Measurements from ENCODE around the gene STXBP5L. TPM values are rescaled to one million over a fixed set of nuclear protein-coding genes. Genes with fewer than 3 reads are reported as not detected.

The STXBP5L gene
- polyA plus RNA-seq, 1 donor from 2014 or later: 7.6 TPM

DNA sequence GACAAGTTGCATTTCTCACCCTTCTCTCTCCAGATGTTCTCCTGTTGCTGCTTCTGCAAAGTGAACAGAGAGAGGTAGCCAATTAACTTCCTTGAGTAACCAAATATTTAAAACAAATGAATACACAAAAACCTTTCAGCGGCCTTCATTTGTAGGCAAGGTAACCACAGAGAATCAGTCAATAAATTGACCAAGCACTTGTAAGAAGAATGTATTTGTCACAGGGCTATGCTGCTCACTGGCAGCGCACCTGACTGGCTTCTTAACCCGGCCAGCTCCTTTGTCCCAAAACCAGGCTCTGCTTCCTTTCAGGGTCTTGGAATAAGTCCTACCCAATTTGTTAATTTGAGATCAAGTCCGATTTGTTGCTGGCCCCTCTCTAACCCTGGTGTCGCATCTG, 43.5 kb upstream of the STXBP5L start:
- Histone ChIP-seq H3K4me3 (ENCODE audit: low read length) (no peak overlapping the region), H3F3A (ENCODE audit: insufficient read depth, low read length, poor library complexity, severe bottlenecking) (no peaks in the 10 kb centered on the region), H3K9me3 (ENCODE audit: low read length) (no peaks in the 10 kb centered on the region), H3K27me3 (ENCODE audit: insufficient read depth, low read depth, low read length) (no peaks in the 10 kb centered on the region), H4K20me1 (ENCODE audit: insufficient read depth) (no peaks in the 10 kb centered on the region), H3K4me2 (ENCODE audit: low read length) (no peak overlapping the region), H3K79me2 (replicated peaks; ENCODE audit: insufficient read depth, low read length) (no peaks in the 10 kb centered on the region), H3K9ac (ENCODE audit: low read length) (no peak overlapping the region), H3K9me2 (ENCODE audit: insufficient read depth, low read length) (no peaks in the 10 kb centered on the region), H3K36me3 (ENCODE audit: insufficient read depth, low read length) (no peaks in the 10 kb centered on the region), H3K27ac (ENCODE audit: low read length) (no peak overlapping the region), H2AFZ (ENCODE audit: low read depth, low read length) (no peak overlapping the region)
- no peak for TF ChIP-seq SMC3 (conservative IDR thresholded peaks at IDR 0.05; ENCODE audit: poor library complexity)
- TF ChIP-seq TAF1 (IDR thresholded peaks at IDR 0.05; ENCODE audit: low read depth): no peak
- no peak for TF ChIP-seq POLR2AphosphoS5 (IDR thresholded peaks at IDR 0.05)
- TF ChIP-seq EP300 (conservative IDR thresholded peaks at IDR 0.05; ENCODE audit: poor library complexity, severe bottlenecking): no peak
- TF ChIP-seq EZH2 (IDR thresholded peaks at IDR 0.05; ENCODE audit: borderline replicate concordance, insufficient read depth, low read length, poor library complexity, severe bottlenecking): no peak
- TF ChIP-seq, protein P1, sequence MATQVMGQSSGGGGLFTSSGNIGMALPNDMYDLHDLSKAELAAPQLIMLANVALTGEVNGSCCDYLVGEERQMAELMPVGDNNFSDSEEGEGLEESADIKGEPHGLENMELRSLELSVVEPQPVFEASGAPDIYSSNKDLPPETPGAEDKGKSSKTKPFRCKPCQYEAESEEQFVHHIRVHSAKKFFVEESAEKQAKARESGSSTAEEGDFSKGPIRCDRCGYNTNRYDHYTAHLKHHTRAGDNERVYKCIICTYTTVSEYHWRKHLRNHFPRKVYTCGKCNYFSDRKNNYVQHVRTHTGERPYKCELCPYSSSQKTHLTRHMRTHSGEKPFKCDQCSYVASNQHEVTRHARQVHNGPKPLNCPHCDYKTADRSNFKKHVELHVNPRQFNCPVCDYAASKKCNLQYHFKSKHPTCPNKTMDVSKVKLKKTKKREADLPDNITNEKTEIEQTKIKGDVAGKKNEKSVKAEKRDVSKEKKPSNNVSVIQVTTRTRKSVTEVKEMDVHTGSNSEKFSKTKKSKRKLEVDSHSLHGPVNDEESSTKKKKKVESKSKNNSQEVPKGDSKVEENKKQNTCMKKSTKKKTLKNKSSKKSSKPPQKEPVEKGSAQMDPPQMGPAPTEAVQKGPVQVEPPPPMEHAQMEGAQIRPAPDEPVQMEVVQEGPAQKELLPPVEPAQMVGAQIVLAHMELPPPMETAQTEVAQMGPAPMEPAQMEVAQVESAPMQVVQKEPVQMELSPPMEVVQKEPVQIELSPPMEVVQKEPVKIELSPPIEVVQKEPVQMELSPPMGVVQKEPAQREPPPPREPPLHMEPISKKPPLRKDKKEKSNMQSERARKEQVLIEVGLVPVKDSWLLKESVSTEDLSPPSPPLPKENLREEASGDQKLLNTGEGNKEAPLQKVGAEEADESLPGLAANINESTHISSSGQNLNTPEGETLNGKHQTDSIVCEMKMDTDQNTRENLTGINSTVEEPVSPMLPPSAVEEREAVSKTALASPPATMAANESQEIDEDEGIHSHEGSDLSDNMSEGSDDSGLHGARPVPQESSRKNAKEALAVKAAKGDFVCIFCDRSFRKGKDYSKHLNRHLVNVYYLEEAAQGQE (IDR thresholded peaks at IDR 0.05; ENCODE audit: borderline replicate concordance): no peak
- no peak for TF ChIP-seq MXI1 (conservative IDR thresholded peaks at IDR 0.05; ENCODE audit: poor library complexity, severe bottlenecking)
- TF ChIP-seq RAD21 (conservative IDR thresholded peaks at IDR 0.05): no peak
- TF ChIP-seq, protein P2, sequence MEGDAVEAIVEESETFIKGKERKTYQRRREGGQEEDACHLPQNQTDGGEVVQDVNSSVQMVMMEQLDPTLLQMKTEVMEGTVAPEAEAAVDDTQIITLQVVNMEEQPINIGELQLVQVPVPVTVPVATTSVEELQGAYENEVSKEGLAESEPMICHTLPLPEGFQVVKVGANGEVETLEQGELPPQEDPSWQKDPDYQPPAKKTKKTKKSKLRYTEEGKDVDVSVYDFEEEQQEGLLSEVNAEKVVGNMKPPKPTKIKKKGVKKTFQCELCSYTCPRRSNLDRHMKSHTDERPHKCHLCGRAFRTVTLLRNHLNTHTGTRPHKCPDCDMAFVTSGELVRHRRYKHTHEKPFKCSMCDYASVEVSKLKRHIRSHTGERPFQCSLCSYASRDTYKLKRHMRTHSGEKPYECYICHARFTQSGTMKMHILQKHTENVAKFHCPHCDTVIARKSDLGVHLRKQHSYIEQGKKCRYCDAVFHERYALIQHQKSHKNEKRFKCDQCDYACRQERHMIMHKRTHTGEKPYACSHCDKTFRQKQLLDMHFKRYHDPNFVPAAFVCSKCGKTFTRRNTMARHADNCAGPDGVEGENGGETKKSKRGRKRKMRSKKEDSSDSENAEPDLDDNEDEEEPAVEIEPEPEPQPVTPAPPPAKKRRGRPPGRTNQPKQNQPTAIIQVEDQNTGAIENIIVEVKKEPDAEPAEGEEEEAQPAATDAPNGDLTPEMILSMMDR (IDR thresholded peaks at IDR 0.05; ENCODE audit: poor library complexity, severe bottlenecking): no peak

DNA sequence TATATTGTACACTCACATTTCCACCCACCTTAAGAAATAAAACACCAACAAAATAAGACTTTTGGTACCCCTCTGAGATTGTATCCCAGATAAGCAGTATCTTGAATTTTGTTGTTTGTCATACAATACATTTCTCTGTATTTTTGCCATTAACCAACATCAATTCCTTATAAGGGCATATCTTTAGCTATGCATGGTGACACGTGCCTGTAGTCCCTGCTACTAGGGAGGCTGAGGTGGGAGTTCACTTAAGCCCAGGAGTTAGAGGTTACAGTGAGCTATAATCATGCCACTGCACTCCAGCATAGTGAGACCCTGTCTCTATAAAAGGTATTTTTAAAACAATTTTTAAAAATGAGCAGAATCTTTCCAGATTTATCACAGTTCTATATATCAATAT, 32.5 kb upstream of the STXBP5L start:
- H3K36me3 ChIP-seq (ENCODE audit: insufficient read depth, low read length): no peaks in the 10 kb centered on the region
- H4K20me1 ChIP-seq (ENCODE audit: insufficient read depth): no peaks in the 10 kb centered on the region
- no peaks in the 10 kb centered on the region for H3K27me3 ChIP-seq (ENCODE audit: insufficient read depth, low read depth, low read length)
- H3K4me3 ChIP-seq (ENCODE audit: low read length): no peak overlapping the region
- no peaks in the 10 kb centered on the region for H3K9me3 ChIP-seq (ENCODE audit: low read length)
- no peak overlapping the region for H2AFZ ChIP-seq (ENCODE audit: low read depth, low read length)
- no peaks in the 10 kb centered on the region for H3K9me2 ChIP-seq (ENCODE audit: insufficient read depth, low read length)
- no peaks in the 10 kb centered on the region for H3K79me2 ChIP-seq (replicated peaks; ENCODE audit: insufficient read depth, low read length)
- no peak overlapping the region for H3K9ac ChIP-seq (ENCODE audit: low read length)
- TF ChIP-seq, protein P2 (IDR thresholded peaks at IDR 0.05; ENCODE audit: poor library complexity, severe bottlenecking): no peak
- TF ChIP-seq, protein P1 (IDR thresholded peaks at IDR 0.05; ENCODE audit: borderline replicate concordance): no peak
- TF ChIP-seq TAF1 (IDR thresholded peaks at IDR 0.05; ENCODE audit: low read depth): no peak
- no peak for TF ChIP-seq SMC3 (conservative IDR thresholded peaks at IDR 0.05; ENCODE audit: poor library complexity)
- TF ChIP-seq EP300 (conservative IDR thresholded peaks at IDR 0.05; ENCODE audit: poor library complexity, severe bottlenecking): no peak
- TF ChIP-seq POLR2AphosphoS5 (IDR thresholded peaks at IDR 0.05): no peak
- TF ChIP-seq EZH2 (IDR thresholded peaks at IDR 0.05; ENCODE audit: borderline replicate concordance, insufficient read depth, low read length, poor library complexity, severe bottlenecking): no peak
- TF ChIP-seq MXI1 (conservative IDR thresholded peaks at IDR 0.05; ENCODE audit: poor library complexity, severe bottlenecking): no peak
- no peak overlapping the region for H3K27ac ChIP-seq (ENCODE audit: low read length)
- no peak overlapping the region for H3K4me2 ChIP-seq (ENCODE audit: low read length)
- H3F3A ChIP-seq (ENCODE audit: insufficient read depth, low read length, poor library complexity, severe bottlenecking): no peaks in the 10 kb centered on the region
